Measurements from ENCODE around the gene SCMH1.

- TF ChIP-seq POLR2A (IDR thresholded peaks at IDR 0.05), result no peak
- TF ChIP-seq CTCF (IDR thresholded peaks at IDR 0.05), result no peak
Measured at GRCh38 chr1:41015897-41016470, 226.1 kb downstream of the SCMH1 start.
